GM12875 (cell line): ENCODE results near the gene PDK1.

Experiments used
- H3K4me3 ChIP-seq: one replicate; pipeline ENCODE4 v1.5.1; 2011; ENCODE audit warnings: low read depth, low read length, control low read depth
- CTCF ChIP-seq: IDR thresholded peaks from 2 replicates; pipeline ENCODE4 v1.5.1; 2011; ENCODE audit warnings: low read depth, mild to moderate bottlenecking, control low read depth, inconsistent platforms, low read length, moderate library complexity, borderline replicate concordance; ENCODE audit not compliant: insufficient read depth

The PDK1 gene

GRCh38 chr2:172554352-172555271 lies 1.3 kb upstream of the PDK1 start:
- peak overlapping the region; percentile 77 for H3K4me3 ChIP-seq

GRCh38 chr2:172555272-172555521 lies 693 bp upstream of the PDK1 start:
- peak overlapping the region; percentile 77 for H3K4me3 ChIP-seq
- no peak for TF ChIP-seq CTCF

More at GRCh38 chr2:172554352-172555271, 1.3 kb upstream of the PDK1 start:
- no peak for TF ChIP-seq CTCF

- H3K4me3 ChIP-seq: peak overlapping the region; percentile 77
- no peak for TF ChIP-seq CTCF
Observed at GRCh38 chr2:172556284-172557033, 569 bp downstream of the PDK1 start.

GRCh38 chr2:172558372-172558771 lies 2.5 kb downstream of the PDK1 start:
- H3K4me3 ChIP-seq: no peak overlapping the region
- TF ChIP-seq CTCF: no peak

GRCh38 chr2:172560721-172561120 lies 4.8 kb downstream of the PDK1 start:
- H3K4me3 ChIP-seq: no peak overlapping the region
- no peak for TF ChIP-seq CTCF

GRCh38 chr2:172561270-172561669 lies 5.4 kb downstream of the PDK1 start:
- H3K4me3 ChIP-seq: no peak overlapping the region
- no peak for TF ChIP-seq CTCF

- no peak overlapping the region for H3K4me3 ChIP-seq
- TF ChIP-seq CTCF: no peak
Observed at GRCh38 chr2:172562298-172562697, 6.4 kb downstream of the PDK1 start.
